Colonic mucosa (tissue), 4 donors: ENCODE data around the gene CHMP3. TPM values are rescaled to one million over a fixed set of nuclear protein-coding genes. Genes with fewer than 3 reads are reported as not detected.
"Not testable (repeated sequence)": the region's sequence is repeated elsewhere in the genome, so short reads cannot be mapped to it uniquely, and the experiment has no call there.

Source experiments
- DNase-seq: peaks from one replicate; pipeline ENCODE4 v3.0.0-alpha.2; 2020
- H3K27ac ChIP-seq: fragments of 200-600 bp; one replicate; pipeline ENCODE4 v1.8.0; 2021
- H3K27me3 ChIP-seq: fragments of 200-600 bp; one replicate; pipeline ENCODE4 v1.8.0; 2021
- H3K36me3 ChIP-seq: fragments of 200-600 bp; one replicate; pipeline ENCODE4 v1.8.0; 2021
- H3K4me1 ChIP-seq: fragments of 200-600 bp; one replicate; pipeline ENCODE4 v1.8.0; 2021; ENCODE audit warnings: mild to moderate bottlenecking
- H3K4me3 ChIP-seq: fragments of 200-600 bp; one replicate; pipeline ENCODE4 v1.8.0; 2021
- H3K9ac ChIP-seq, 2 donors: one replicate each; pipeline ENCODE4 v1.7.0; 2013; ENCODE audit warnings: control low read depth in 2 of 2, low read depth in 2 of 2, low read length in 2 of 2
- H3K9me3 ChIP-seq: fragments of 200-600 bp; one replicate; pipeline ENCODE4 v1.8.0; 2021
- CTCF ChIP-seq: fragments of 200-600 bp; IDR thresholded peaks from one replicate; pipeline ENCODE4 v1.8.0; 2022; ENCODE audit warnings: antibody characterized with exemption, mild to moderate bottlenecking
- intact Hi-C: fragments of 100-400 bp; cut with DNase I; formaldehyde crosslinking; loops from one replicate; pipeline ENCODE4 v1.14.1; 2022
- total RNA-seq, 2 donors: library from RNA; stranded (reverse); fragmentation: NEBNext Ultra II Directional in 1 of 2; extraction: Animal tissue kit (Norgen Biotek cat#: 25700) in 1 of 2; gene quantifications; one replicate each; pipeline ENCODE4 v1.2.1, GENCODE V29; 2021
- donor health status: healthy.
- donor health status: DM: no; HTN: no; CAD: no.
- donor health status: DM: no; HTN: no; CAD: no.

Gene CHMP3
- total RNA-seq, 2 donors from 2014 or later: 115 to 186 TPM

GRCh38 chr2:86562485-86562921, 740 bp downstream of the CHMP3 start:
- H3K9me3 ChIP-seq: no peaks in the 10 kb centered on the region
- no peak for TF ChIP-seq CTCF
- H3K27me3 ChIP-seq: no peaks in the 10 kb centered on the region
- peaks cover 5% of the 10 kb centered on the region for H3K4me1 ChIP-seq
- DNase-seq: no peak
- intact Hi-C loops: no loop called here
- H3K27ac ChIP-seq: peak overlapping the region; percentile 99
- H3K4me3 ChIP-seq: peak overlapping the region; percentile 75
- H3K36me3 ChIP-seq: no peaks in the 10 kb centered on the region
- peak overlapping the region; percentile 89 to 98 for H3K9ac ChIP-seq

DNA sequence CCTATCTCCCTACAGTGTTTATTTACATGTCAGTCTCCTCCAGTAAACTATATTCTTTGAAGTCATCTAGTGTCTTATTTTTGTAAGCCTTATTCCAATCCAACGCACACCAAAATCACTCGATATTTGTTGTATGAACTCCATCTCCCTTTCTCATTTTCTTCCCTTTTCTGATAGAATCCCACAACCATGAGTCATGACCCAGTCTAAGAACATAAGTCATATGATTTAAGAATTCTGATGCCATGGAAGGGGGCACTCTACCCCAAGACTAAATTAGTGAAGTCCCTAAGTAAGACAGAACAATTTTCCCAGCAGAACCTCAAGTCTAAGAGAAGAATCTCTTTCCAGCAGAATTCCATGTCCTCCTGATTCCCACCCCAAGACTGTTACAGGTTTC, 5.4 kb downstream of the CHMP3 start:
- TF ChIP-seq CTCF: no peak
- no peak for DNase-seq
- intact Hi-C loops: no loop called here
- H3K36me3 ChIP-seq: no peaks in the 10 kb centered on the region
- H3K4me1 ChIP-seq: peaks cover 5% of the 10 kb centered on the region
- H3K9me3 ChIP-seq: no peaks in the 10 kb centered on the region
- no peak overlapping the region for H3K4me3 ChIP-seq
- H3K9ac ChIP-seq: no peak overlapping the region
- H3K27ac ChIP-seq: no peak overlapping the region
- H3K27me3 ChIP-seq: no peaks in the 10 kb centered on the region

- Histone ChIP-seq H3K4me1 (no peaks in the 10 kb centered on the region), H3K9ac (no peak overlapping the region), H3K27ac (no peak overlapping the region), H3K27me3 (no peaks in the 10 kb centered on the region), H3K9me3 (no peaks in the 10 kb centered on the region), H3K36me3 (no peaks in the 10 kb centered on the region), H3K4me3 (no peak overlapping the region)
- no peak for TF ChIP-seq CTCF
- intact Hi-C loops: no loop called here
- DNase-seq: peak; percentile 39
These were observed 6.7 kb downstream of the CHMP3 start for GRCh38 chr2:86556508-86556907.

GRCh38 chr2:86552889-86553288, 10.4 kb downstream of the CHMP3 start:
- no peaks in the 10 kb centered on the region for H3K9me3 ChIP-seq
- H3K4me1 ChIP-seq: no peaks in the 10 kb centered on the region
- H3K36me3 ChIP-seq: no peaks in the 10 kb centered on the region
- H3K4me3 ChIP-seq: no peak overlapping the region
- H3K27me3 ChIP-seq: no peaks in the 10 kb centered on the region
- no peak overlapping the region for H3K27ac ChIP-seq
- no peak overlapping the region for H3K9ac ChIP-seq
- no peak for TF ChIP-seq CTCF
- intact Hi-C loops: no loop called here
- DNase-seq: no peak

GRCh38 chr2:86549963-86550725, 13.1 kb downstream of the CHMP3 start:
- H3K9me3 ChIP-seq, H3K4me3 ChIP-seq, H3K27ac ChIP-seq, intact Hi-C loops, DNase-seq, H3K36me3 ChIP-seq, H3K27me3 ChIP-seq, H3K4me1 ChIP-seq, H3K9ac ChIP-seq: not testable (repeated sequence)

- H3K27ac ChIP-seq, H3K4me1 ChIP-seq, DNase-seq, intact Hi-C loops, H3K9me3 ChIP-seq, H3K9ac ChIP-seq, H3K4me3 ChIP-seq, H3K36me3 ChIP-seq, H3K27me3 ChIP-seq: not testable (repeated sequence)
These were observed 13.8 kb downstream of the CHMP3 start for GRCh38 chr2:86549440-86549839.

GRCh38 chr2:86548913-86549396, 14.3 kb downstream of the CHMP3 start:
- H3K9ac ChIP-seq, H3K27ac ChIP-seq, intact Hi-C loops, H3K9me3 ChIP-seq, H3K4me1 ChIP-seq, H3K4me3 ChIP-seq, H3K36me3 ChIP-seq, DNase-seq, H3K27me3 ChIP-seq: not testable (repeated sequence)

- H3K4me3 ChIP-seq, DNase-seq, intact Hi-C loops, H3K36me3 ChIP-seq, H3K4me1 ChIP-seq, H3K9me3 ChIP-seq, H3K27me3 ChIP-seq, H3K9ac ChIP-seq, H3K27ac ChIP-seq: not testable (repeated sequence)
These were observed 14.9 kb downstream of the CHMP3 start for GRCh38 chr2:86548165-86548912.

GRCh38 chr2:86545296-86545924, 17.8 kb downstream of the CHMP3 start:
- H3K4me3 ChIP-seq, intact Hi-C loops, H3K4me1 ChIP-seq, H3K27ac ChIP-seq, H3K9me3 ChIP-seq, DNase-seq, H3K27me3 ChIP-seq, H3K9ac ChIP-seq, H3K36me3 ChIP-seq: not testable (repeated sequence)
